ENCODE measurements around the gene PPHLN1.

PPHLN1 gene

DNA sequence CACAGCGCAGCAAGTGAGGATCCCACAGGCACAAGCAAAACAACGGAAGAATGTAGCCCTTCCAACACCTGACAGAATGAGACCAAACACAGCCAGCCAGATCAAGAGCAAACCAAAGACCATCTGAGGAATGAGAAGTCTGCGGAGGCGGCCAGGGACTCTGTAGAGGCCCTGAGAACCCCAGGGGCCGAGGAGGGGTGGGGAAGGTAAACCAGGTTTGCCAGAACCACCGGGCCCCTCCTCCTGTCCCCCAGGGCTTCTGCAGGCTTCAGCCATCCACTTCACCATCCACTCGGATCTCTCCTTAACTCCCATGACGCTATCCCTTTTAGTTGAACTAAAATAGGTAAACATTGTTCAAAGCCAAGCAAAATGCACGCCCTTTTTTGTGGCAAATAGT is 37.4 kb upstream of the PPHLN1 start:
- Histone ChIP-seq H3K27me3 (ENCODE audit: control insufficient read depth, insufficient read depth, low read length) (no peaks in the 10 kb centered on the region), H3K36me3 (ENCODE audit: control insufficient read depth, insufficient read depth, low read length) (no peaks in the 10 kb centered on the region), H3K27ac (ENCODE audit: low read depth, low read length) (no peak overlapping the region), H3K9ac (ENCODE audit: low read length) (no peak overlapping the region), H3K4me3 (ENCODE audit: low read depth, low read length) (no peak overlapping the region), H3K4me1 (ENCODE audit: control insufficient read depth, insufficient read depth, low read length) (no peaks in the 10 kb centered on the region), H3K9me3 (ENCODE audit: control insufficient read depth, insufficient read depth, low read depth, low read length) (no peaks in the 10 kb centered on the region)

DNA sequence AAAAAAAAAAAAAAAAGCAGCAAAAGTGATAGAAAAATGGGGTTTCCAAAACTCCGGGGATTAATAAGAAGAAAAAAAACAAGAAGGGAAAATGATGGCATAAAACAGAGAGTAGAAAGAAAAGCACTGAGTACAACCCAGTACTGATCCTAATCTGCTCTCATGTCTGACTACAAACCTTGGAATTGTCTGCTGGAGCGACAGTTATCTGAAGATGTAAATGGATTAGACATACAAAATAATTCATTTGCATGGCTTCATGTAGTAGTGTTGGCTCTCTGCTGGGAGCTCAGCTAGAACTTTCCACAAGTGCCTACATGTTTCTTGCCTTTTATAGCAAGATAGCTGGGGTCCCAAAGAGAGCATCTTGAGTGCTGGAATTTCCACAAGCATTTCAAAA is 34.3 kb upstream of the PPHLN1 start:
- Histone ChIP-seq H3K9me3 (ENCODE audit: control insufficient read depth, insufficient read depth, low read depth, low read length) (peaks cover 4% of the 10 kb centered on the region; the same call in 1 of the 2 replicates), H3K36me3 (ENCODE audit: control insufficient read depth, insufficient read depth, low read length) (no peaks in the 10 kb centered on the region), H3K27me3 (ENCODE audit: control insufficient read depth, insufficient read depth, low read length) (no peaks in the 10 kb centered on the region), H3K4me1 (ENCODE audit: control insufficient read depth, insufficient read depth, low read length) (no peaks in the 10 kb centered on the region), H3K4me3 (ENCODE audit: low read depth, low read length) (no peak overlapping the region), H3K27ac (ENCODE audit: low read depth, low read length) (no peak overlapping the region), H3K9ac (ENCODE audit: low read length) (no peak overlapping the region)

DNA sequence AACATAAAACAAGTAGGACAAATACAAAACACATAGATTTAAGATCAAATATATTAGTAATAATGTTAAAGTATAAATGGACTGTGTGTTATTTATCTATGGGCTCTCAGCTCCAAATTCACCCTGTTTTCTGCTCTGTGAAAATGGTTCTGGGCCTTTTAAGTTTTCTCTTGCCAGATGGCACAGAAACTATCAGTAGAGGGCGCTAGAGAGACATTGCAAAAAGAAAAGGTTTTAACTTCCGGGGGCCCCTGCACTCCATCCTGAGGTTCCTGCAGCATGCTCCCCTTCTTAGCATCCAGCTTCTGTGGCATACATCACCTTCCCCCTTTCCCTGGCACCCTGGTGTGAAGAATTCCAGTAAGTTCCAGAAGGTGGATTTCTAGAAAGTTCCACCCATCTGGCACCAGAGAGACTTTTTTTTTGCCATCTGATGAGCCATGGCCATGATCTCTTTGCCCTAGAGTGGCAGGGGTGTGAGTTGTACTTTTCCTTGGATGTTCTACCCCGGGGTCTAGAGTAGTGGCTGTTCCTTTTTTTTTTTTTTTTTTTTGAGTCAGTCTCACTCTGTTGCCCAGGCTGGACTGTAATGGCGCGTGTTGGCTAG is 29.4 kb upstream of the PPHLN1 start:
- no peaks in the 10 kb centered on the region for H3K27me3 ChIP-seq (ENCODE audit: control insufficient read depth, insufficient read depth, low read length)
- no peaks in the 10 kb centered on the region for H3K36me3 ChIP-seq (ENCODE audit: control insufficient read depth, insufficient read depth, low read length)
- H3K4me1 ChIP-seq (ENCODE audit: control insufficient read depth, insufficient read depth, low read length), result no peaks in the 10 kb centered on the region
- no peak overlapping the region for H3K27ac ChIP-seq (ENCODE audit: low read depth, low read length)
- H3K4me3 ChIP-seq (ENCODE audit: low read depth, low read length), result no peak overlapping the region
- peaks cover 6% of the 10 kb centered on the region; the same call in 1 of the 2 replicates for H3K9me3 ChIP-seq (ENCODE audit: control insufficient read depth, insufficient read depth, low read depth, low read length)
- H3K9ac ChIP-seq (ENCODE audit: low read length), result no peak overlapping the region

GRCh38 chr12:42298887-42299286 is 27.1 kb upstream of the PPHLN1 start:
- H3K9me3 ChIP-seq (ENCODE audit: control insufficient read depth, insufficient read depth, low read depth, low read length), result peaks cover 6% of the 10 kb centered on the region
- no peaks in the 10 kb centered on the region for H3K36me3 ChIP-seq (ENCODE audit: control insufficient read depth, insufficient read depth, low read length)
- H3K27ac ChIP-seq (ENCODE audit: low read depth, low read length), result no peak overlapping the region
- H3K4me1 ChIP-seq (ENCODE audit: control insufficient read depth, insufficient read depth, low read length), result no peaks in the 10 kb centered on the region
- H3K9ac ChIP-seq (ENCODE audit: low read length), result no peak overlapping the region
- H3K27me3 ChIP-seq (ENCODE audit: control insufficient read depth, insufficient read depth, low read length), result no peaks in the 10 kb centered on the region
- no peak overlapping the region for H3K4me3 ChIP-seq (ENCODE audit: low read depth, low read length)

GRCh38 chr12:42299392-42300308 is 26.3 kb upstream of the PPHLN1 start:
- no peak overlapping the region for H3K27ac ChIP-seq (ENCODE audit: low read depth, low read length)
- no peak overlapping the region for H3K9ac ChIP-seq (ENCODE audit: low read length)
- H3K4me1 ChIP-seq (ENCODE audit: control insufficient read depth, insufficient read depth, low read length), result no peaks in the 10 kb centered on the region
- H3K9me3 ChIP-seq (ENCODE audit: control insufficient read depth, insufficient read depth, low read depth, low read length), result peaks cover 6% of the 10 kb centered on the region
- H3K27me3 ChIP-seq (ENCODE audit: control insufficient read depth, insufficient read depth, low read length), result no peaks in the 10 kb centered on the region
- no peaks in the 10 kb centered on the region for H3K36me3 ChIP-seq (ENCODE audit: control insufficient read depth, insufficient read depth, low read length)
- H3K4me3 ChIP-seq (ENCODE audit: low read depth, low read length), result no peak overlapping the region

GRCh38 chr12:42306297-42306696 is 19.7 kb upstream of the PPHLN1 start:
- Histone ChIP-seq H3K36me3 (ENCODE audit: control insufficient read depth, insufficient read depth, low read length) (no peaks in the 10 kb centered on the region), H3K27me3 (ENCODE audit: control insufficient read depth, insufficient read depth, low read length) (no peaks in the 10 kb centered on the region), H3K9me3 (ENCODE audit: control insufficient read depth, insufficient read depth, low read depth, low read length) (no peaks in the 10 kb centered on the region; the same call in 1 of the 2 replicates), H3K27ac (ENCODE audit: low read depth, low read length) (no peak overlapping the region), H3K4me1 (ENCODE audit: control insufficient read depth, insufficient read depth, low read length) (no peaks in the 10 kb centered on the region), H3K4me3 (ENCODE audit: low read depth, low read length) (no peak overlapping the region), H3K9ac (ENCODE audit: low read length) (no peak overlapping the region)

DNA sequence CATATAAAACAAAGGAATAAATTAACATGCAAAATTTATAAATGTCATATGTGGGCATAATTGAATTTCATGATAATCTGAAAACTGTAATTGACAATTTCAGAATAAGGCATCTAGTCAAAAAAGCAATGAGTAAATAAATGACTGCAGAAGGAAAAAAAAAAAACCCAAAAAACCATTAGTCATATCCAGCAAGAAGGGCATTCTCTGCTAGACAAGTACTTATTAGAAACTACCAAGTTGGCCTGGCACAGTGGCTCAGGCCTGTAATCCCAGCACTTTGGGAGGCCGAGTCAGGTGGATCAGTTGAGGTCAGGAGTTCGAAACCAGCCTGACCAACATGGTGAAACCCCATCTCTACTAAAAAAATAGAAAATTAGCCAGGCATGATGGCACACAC is 17.6 kb upstream of the PPHLN1 start:
- no peak overlapping the region for H3K27ac ChIP-seq (ENCODE audit: low read depth, low read length)
- H3K9me3 ChIP-seq (ENCODE audit: control insufficient read depth, insufficient read depth, low read depth, low read length), result no peaks in the 10 kb centered on the region
- H3K9ac ChIP-seq (ENCODE audit: low read length), result no peak overlapping the region
- H3K4me1 ChIP-seq (ENCODE audit: control insufficient read depth, insufficient read depth, low read length), result no peaks in the 10 kb centered on the region
- H3K27me3 ChIP-seq (ENCODE audit: control insufficient read depth, insufficient read depth, low read length), result no peaks in the 10 kb centered on the region
- peaks cover 6% of the 10 kb centered on the region for H3K36me3 ChIP-seq (ENCODE audit: control insufficient read depth, insufficient read depth, low read length)
- H3K4me3 ChIP-seq (ENCODE audit: low read depth, low read length), result no peak overlapping the region

DNA sequence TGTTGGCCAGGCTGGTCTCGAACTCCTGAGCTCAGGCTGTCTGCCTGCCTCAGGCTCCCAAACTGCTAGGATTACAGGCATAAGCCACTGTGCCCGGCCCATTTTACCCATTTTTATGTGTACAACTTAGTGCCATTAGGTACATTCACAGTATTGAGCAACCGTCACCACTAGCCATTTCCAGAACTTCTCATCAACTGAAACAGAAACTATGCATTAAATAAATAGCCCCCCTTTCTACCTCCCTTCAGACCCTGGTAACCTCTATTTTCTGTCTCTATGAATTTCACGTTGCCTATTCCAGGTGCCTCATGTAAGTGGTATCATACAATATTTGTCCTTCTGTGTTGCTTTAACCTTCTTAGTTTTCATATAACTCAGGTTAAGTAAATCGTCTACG is 16.0 kb upstream of the PPHLN1 start:
- Histone ChIP-seq H3K9ac (ENCODE audit: low read length) (no peak overlapping the region), H3K4me1 (ENCODE audit: control insufficient read depth, insufficient read depth, low read length) (no peaks in the 10 kb centered on the region)

GRCh38 chr12:42315108-42315507 is 10.9 kb upstream of the PPHLN1 start:
- Histone ChIP-seq H3K9ac (ENCODE audit: low read length) (no peak overlapping the region), H3K27ac (ENCODE audit: low read depth, low read length) (no peak overlapping the region), H3K4me1 (ENCODE audit: control insufficient read depth, insufficient read depth, low read length) (no peaks in the 10 kb centered on the region), H3K27me3 (ENCODE audit: control insufficient read depth, insufficient read depth, low read length) (no peaks in the 10 kb centered on the region), H3K9me3 (ENCODE audit: control insufficient read depth, insufficient read depth, low read depth, low read length) (no peaks in the 10 kb centered on the region), H3K4me3 (ENCODE audit: low read depth, low read length) (no peak overlapping the region), H3K36me3 (ENCODE audit: control insufficient read depth, insufficient read depth, low read length) (peaks cover 30% of the 10 kb centered on the region)

More for the DNA sequence above, 16.0 kb upstream of the PPHLN1 start:
- Histone ChIP-seq H3K27me3 (ENCODE audit: control insufficient read depth, insufficient read depth, low read length) (no peaks in the 10 kb centered on the region), H3K27ac (ENCODE audit: low read depth, low read length) (no peak overlapping the region), H3K36me3 (ENCODE audit: control insufficient read depth, insufficient read depth, low read length) (peaks cover 13% of the 10 kb centered on the region), H3K4me3 (ENCODE audit: low read depth, low read length) (no peak overlapping the region), H3K9me3 (ENCODE audit: control insufficient read depth, insufficient read depth, low read depth, low read length) (no peaks in the 10 kb centered on the region)

DNA sequence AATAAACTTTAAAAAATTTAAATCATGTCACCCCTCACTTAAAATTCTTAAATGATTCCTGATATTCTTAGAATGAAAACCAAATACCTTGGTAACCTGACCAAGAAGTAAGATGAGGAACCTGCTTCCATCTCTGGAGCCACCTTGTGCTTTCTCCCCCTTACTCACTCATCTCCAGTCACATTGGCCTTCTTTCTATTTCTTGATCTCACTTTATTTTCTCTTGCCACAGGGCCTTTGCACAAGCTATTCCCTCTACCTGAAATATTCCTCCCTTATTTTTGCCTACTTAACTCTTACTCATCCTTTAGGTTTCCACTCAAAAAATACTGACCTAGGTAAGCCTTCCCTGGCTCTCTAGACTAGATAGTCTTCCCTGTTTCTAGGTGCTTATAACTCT is 5.2 kb upstream of the PPHLN1 start:
- Histone ChIP-seq H3K36me3 (ENCODE audit: control insufficient read depth, insufficient read depth, low read length) (peaks cover 30% of the 10 kb centered on the region), H3K27me3 (ENCODE audit: control insufficient read depth, insufficient read depth, low read length) (no peaks in the 10 kb centered on the region), H3K9ac (ENCODE audit: low read length) (no peak overlapping the region), H3K27ac (ENCODE audit: low read depth, low read length) (no peak overlapping the region), H3K9me3 (ENCODE audit: control insufficient read depth, insufficient read depth, low read depth, low read length) (no peaks in the 10 kb centered on the region), H3K4me3 (ENCODE audit: low read depth, low read length) (no peak overlapping the region), H3K4me1 (ENCODE audit: control insufficient read depth, insufficient read depth, low read length) (0 out of 2 replicates have a peak, but pooled peaks cover 3% of the 10 kb centered on the region)

- Histone ChIP-seq H3K27ac (ENCODE audit: low read depth, low read length) (no peak overlapping the region), H3K9me3 (ENCODE audit: control insufficient read depth, insufficient read depth, low read depth, low read length) (no peaks in the 10 kb centered on the region), H3K4me1 (ENCODE audit: control insufficient read depth, insufficient read depth, low read length) (peaks cover 12% of the 10 kb centered on the region), H3K4me3 (ENCODE audit: low read depth, low read length) (no peak overlapping the region), H3K27me3 (ENCODE audit: control insufficient read depth, insufficient read depth, low read length) (no peaks in the 10 kb centered on the region), H3K9ac (ENCODE audit: low read length) (no peak overlapping the region), H3K36me3 (ENCODE audit: control insufficient read depth, insufficient read depth, low read length) (peaks cover 22% of the 10 kb centered on the region)
Measured at GRCh38 chr12:42322567-42322966, 3.4 kb upstream of the PPHLN1 start.

All from HUES6 (cell line).